GM19099 (cell line): ENCODE data around the gene RALGPS2.

Experiments used
- POLR2A ChIP-seq: IDR thresholded peaks from 3 replicates; pipeline ENCODE4 v1.6.1; 2011; ENCODE audit warnings: low read depth; ENCODE audit not compliant: insufficient read length; ENCODE audit errors: extremely low read depth

Gene RALGPS2

GRCh38 chr1:178796013-178796412, 71.0 kb downstream of the RALGPS2 start:
- no peak for TF ChIP-seq POLR2A

- no peak for TF ChIP-seq POLR2A
Observed at GRCh38 chr1:178797590-178797989, 72.5 kb downstream of the RALGPS2 start.

- TF ChIP-seq POLR2A: no peak
Observed at GRCh38 chr1:178798232-178798861, 73.3 kb downstream of the RALGPS2 start.

GRCh38 chr1:178802873-178803272, 77.8 kb downstream of the RALGPS2 start:
- TF ChIP-seq POLR2A: no peak

GRCh38 chr1:178806665-178807300, 81.7 kb downstream of the RALGPS2 start:
- TF ChIP-seq POLR2A: no peak

- no peak for TF ChIP-seq POLR2A
Observed at GRCh38 chr1:178808529-178808928, 83.5 kb downstream of the RALGPS2 start.

GRCh38 chr1:178810585-178810984, 85.5 kb downstream of the RALGPS2 start:
- no peak for TF ChIP-seq POLR2A

GRCh38 chr1:178818416-178818815, 93.4 kb downstream of the RALGPS2 start:
- no peak for TF ChIP-seq POLR2A

- no peak for TF ChIP-seq POLR2A
Observed at GRCh38 chr1:178819123-178819522, 94.1 kb downstream of the RALGPS2 start.

- no peak for TF ChIP-seq POLR2A
Observed at GRCh38 chr1:178821134-178821866, 96.3 kb downstream of the RALGPS2 start.

- TF ChIP-seq POLR2A: no peak
Observed at GRCh38 chr1:178825167-178825566, 100.1 kb downstream of the RALGPS2 start.

GRCh38 chr1:178844436-178844835, 119.4 kb downstream of the RALGPS2 start:
- TF ChIP-seq POLR2A: no peak

GRCh38 chr1:178846306-178846705, 121.3 kb downstream of the RALGPS2 start:
- TF ChIP-seq POLR2A: no peak

- no peak for TF ChIP-seq POLR2A
Observed at GRCh38 chr1:178847396-178847849, 122.4 kb downstream of the RALGPS2 start.

GRCh38 chr1:178849918-178850317, 124.9 kb downstream of the RALGPS2 start:
- no peak for TF ChIP-seq POLR2A

GRCh38 chr1:178857126-178857525, 132.1 kb downstream of the RALGPS2 start:
- no peak for TF ChIP-seq POLR2A
